Ishikawa (cell line): ENCODE data around the gene ENOX1.

Experiments used
- CEBPB ChIP-seq: IDR thresholded peaks from 2 replicates; pipeline ENCODE4 v1.6.1; 2012
- CREB1 ChIP-seq: IDR thresholded peaks from 2 replicates; pipeline ENCODE4 v1.6.1; 2012; ENCODE audit warnings: low read depth
- EGR1 ChIP-seq: IDR thresholded peaks from 2 replicates; pipeline ENCODE4 v1.6.1; 2012
- EP300 ChIP-seq: IDR thresholded peaks from 2 replicates; pipeline ENCODE4 v1.6.1; 2012; ENCODE audit warnings: borderline replicate concordance
- RAD21 ChIP-seq: IDR thresholded peaks from 2 replicates; pipeline ENCODE4 v1.6.1; 2012; ENCODE audit warnings: low read depth
- TAF1 ChIP-seq: IDR thresholded peaks from 2 replicates; pipeline ENCODE4 v1.6.1; 2012; ENCODE audit warnings: low read depth, mild to moderate bottlenecking
- TEAD4 ChIP-seq: IDR thresholded peaks from 2 replicates; pipeline ENCODE4 v1.6.1; 2012
- YY1 ChIP-seq: IDR thresholded peaks from 2 replicates; pipeline ENCODE4 v1.6.1; 2012; ENCODE audit warnings: low read depth
- TF ChIP-seq, protein P1 (sequence below): IDR thresholded peaks from 2 replicates; pipeline ENCODE4 v1.6.1; 2012
- TF ChIP-seq, protein P2 (sequence below): IDR thresholded peaks from 2 replicates; pipeline ENCODE4 v1.6.1; 2012
- TF ChIP-seq, protein P3 (sequence below): IDR thresholded peaks from 2 replicates; pipeline ENCODE4 v1.6.1; 2012; ENCODE audit warnings: low read depth, mild to moderate bottlenecking

DNA sequence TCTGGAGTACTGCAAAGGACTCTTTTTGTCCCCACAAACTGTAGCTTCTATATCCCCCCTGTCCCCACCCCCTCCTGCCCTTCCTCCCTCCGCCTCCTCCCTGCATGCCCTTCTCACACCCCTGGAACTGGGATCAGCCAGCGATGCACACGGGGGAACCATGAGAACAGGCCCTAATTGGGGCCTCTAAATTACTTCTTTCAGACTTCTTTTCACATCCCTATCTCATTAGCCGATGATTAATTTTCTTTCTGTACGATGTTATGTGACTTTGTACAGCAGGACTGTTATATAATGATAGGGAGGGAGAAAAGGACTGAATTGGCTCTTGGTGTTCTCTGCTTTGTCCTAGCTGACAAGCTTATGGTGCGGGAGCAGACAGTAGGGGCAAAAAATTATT lies 415.9 kb downstream of the ENOX1 start:
- TF ChIP-seq CREB1 (no peak), EP300 (no peak), TAF1 (no peak), YY1 (no peak), RAD21 (no peak), EGR1 (no peak), TEAD4 (no peak), CEBPB (no peak)
- TF ChIP-seq, protein P1, sequence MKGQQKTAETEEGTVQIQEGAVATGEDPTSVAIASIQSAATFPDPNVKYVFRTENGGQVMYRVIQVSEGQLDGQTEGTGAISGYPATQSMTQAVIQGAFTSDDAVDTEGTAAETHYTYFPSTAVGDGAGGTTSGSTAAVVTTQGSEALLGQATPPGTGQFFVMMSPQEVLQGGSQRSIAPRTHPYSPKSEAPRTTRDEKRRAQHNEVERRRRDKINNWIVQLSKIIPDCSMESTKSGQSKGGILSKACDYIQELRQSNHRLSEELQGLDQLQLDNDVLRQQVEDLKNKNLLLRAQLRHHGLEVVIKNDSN, result no peak
- TF ChIP-seq, protein P2, sequence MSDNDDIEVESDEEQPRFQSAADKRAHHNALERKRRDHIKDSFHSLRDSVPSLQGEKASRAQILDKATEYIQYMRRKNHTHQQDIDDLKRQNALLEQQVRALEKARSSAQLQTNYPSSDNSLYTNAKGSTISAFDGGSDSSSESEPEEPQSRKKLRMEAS, result no peak
- TF ChIP-seq, protein P3, sequence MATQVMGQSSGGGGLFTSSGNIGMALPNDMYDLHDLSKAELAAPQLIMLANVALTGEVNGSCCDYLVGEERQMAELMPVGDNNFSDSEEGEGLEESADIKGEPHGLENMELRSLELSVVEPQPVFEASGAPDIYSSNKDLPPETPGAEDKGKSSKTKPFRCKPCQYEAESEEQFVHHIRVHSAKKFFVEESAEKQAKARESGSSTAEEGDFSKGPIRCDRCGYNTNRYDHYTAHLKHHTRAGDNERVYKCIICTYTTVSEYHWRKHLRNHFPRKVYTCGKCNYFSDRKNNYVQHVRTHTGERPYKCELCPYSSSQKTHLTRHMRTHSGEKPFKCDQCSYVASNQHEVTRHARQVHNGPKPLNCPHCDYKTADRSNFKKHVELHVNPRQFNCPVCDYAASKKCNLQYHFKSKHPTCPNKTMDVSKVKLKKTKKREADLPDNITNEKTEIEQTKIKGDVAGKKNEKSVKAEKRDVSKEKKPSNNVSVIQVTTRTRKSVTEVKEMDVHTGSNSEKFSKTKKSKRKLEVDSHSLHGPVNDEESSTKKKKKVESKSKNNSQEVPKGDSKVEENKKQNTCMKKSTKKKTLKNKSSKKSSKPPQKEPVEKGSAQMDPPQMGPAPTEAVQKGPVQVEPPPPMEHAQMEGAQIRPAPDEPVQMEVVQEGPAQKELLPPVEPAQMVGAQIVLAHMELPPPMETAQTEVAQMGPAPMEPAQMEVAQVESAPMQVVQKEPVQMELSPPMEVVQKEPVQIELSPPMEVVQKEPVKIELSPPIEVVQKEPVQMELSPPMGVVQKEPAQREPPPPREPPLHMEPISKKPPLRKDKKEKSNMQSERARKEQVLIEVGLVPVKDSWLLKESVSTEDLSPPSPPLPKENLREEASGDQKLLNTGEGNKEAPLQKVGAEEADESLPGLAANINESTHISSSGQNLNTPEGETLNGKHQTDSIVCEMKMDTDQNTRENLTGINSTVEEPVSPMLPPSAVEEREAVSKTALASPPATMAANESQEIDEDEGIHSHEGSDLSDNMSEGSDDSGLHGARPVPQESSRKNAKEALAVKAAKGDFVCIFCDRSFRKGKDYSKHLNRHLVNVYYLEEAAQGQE, result no peak
